Kidney (tissue), 14 donors: ENCODE data around the gene NKX1-1. TPM values are rescaled to one million over a fixed set of nuclear protein-coding genes. Genes with fewer than 3 reads are reported as not detected.

ENCODE experiments used
- DNase-seq, 5 donors: peaks; one replicate each; pipeline ENCODE4 v3.0.0-alpha.2; 2013 to 2020
- FAIRE-seq: peaks from 2 replicates; lab custom pipeline; 2012; peaks lifted over from hg19 to GRCh38; lab: Jason Lieb, UNC
- H3K27ac ChIP-seq, 2 donors: one replicate each; pipeline ENCODE4 v1.7.0; 2013; ENCODE audit warnings: low read depth in 2 of 2, low read length in 2 of 2, inconsistent platforms in 1 of 2
- H3K27me3 ChIP-seq: one replicate; pipeline ENCODE4 v1.7.1; 2013; ENCODE audit warnings: low read length, inconsistent platforms; ENCODE audit not compliant: control insufficient read depth, insufficient read depth
- H3K36me3 ChIP-seq, 3 donors: one replicate each; pipeline versions ENCODE4 v1.7.0 to v1.7.1; 2013; ENCODE audit warnings: low read length in 3 of 3, control low read depth in 1 of 3, inconsistent platforms in 1 of 3; ENCODE audit not compliant: insufficient read depth in 3 of 3, control insufficient read depth in 2 of 3
- H3K4me1 ChIP-seq, 3 donors: one replicate each; pipeline versions ENCODE4 v1.7.0 to v1.7.1; 2013; ENCODE audit warnings: low read length in 3 of 3, inconsistent platforms in 1 of 3, low read depth in 1 of 3; ENCODE audit not compliant: control insufficient read depth in 2 of 3, insufficient read depth in 2 of 3
- H3K4me3 ChIP-seq, 3 donors: one replicate each; pipeline versions ENCODE4 v1.7.0 to v1.8.1; 2013; ENCODE audit warnings: low read length in 3 of 3, control low read depth in 1 of 3, inconsistent platforms in 1 of 3
- H3K9ac ChIP-seq, 3 donors: one replicate each; pipeline versions ENCODE4 v1.7.0 to v1.7.1; 2013; ENCODE audit warnings: low read length in 3 of 3, control low read depth in 1 of 3, inconsistent platforms in 1 of 3
- H3K9me3 ChIP-seq, 3 donors: one replicate each; pipeline versions ENCODE4 v1.7.0 to v1.7.1; 2013; ENCODE audit warnings: low read length in 3 of 3, control low read depth in 1 of 3, inconsistent platforms in 1 of 3; ENCODE audit not compliant: control insufficient read depth in 2 of 3, insufficient read depth in 1 of 3
- CTCF ChIP-seq: IDR thresholded peaks from 3 replicates; pipeline ENCODE4 v1.5.1; 2012; ENCODE audit warnings: mild to moderate bottlenecking, moderate library complexity, borderline replicate concordance; ENCODE audit not compliant: insufficient read depth; ENCODE audit errors: extremely low read depth
- intact Hi-C: fragments of 100-400 bp; cut with DNase I; formaldehyde crosslinking; loops from one replicate; pipeline ENCODE4 v1.11.1; 2022
- polyA plus RNA-seq: library from polyadenylated mRNA; stranded (reverse); fragments of 350-450 nt; fragmentation: Illumina TruSeq; extraction: RNeasy Lipid Tissue Mini Kit (QIAGEN cat#74804); gene quantifications from one replicate; pipeline ENCODE4 v1.2.3, GENCODE V29; 2014; ENCODE audit warnings: low read depth, low replicate concordance; ENCODE audit not compliant: insufficient read depth
- total RNA-seq: library from RNA; stranded (reverse); fragmentation: NEBNext Ultra II Directional; extraction: Animal tissue kit (Norgen Biotek cat#: 25700); gene quantifications from one replicate; pipeline ENCODE4 v1.2.1, GENCODE V29; 2021
- donor health status: control.
- donor health status: control.
- donor health status: control.
- donor health status: control.
- donor health status: control.
- donor health status: DM: yes; HTN: yes; CAD: no.
- donor health status: Normal renal cell carcinoma (clear cell type).

Gene NKX1-1
- total and polyA plus RNA-seq, 2 donors from 2014 or later, result not detected

- Histone ChIP-seq H3K36me3 (peaks cover 0 to 9% (median 1%) of the 10 kb centered on the region in 3 donors), H3K4me1 (no peaks in the 10 kb centered on the region), H3K9me3 (no peaks in the 10 kb centered on the region), H3K9ac (no peak overlapping the region), H3K4me3 (no peak overlapping the region), H3K27me3 (no peaks in the 10 kb centered on the region), H3K27ac (no peak overlapping the region)
- TF ChIP-seq CTCF, result no peak
- FAIRE-seq (no peak), DNase-seq (peak in 2 of 5 donors; percentile 27 to 64)
- intact Hi-C loops, result no loop called here
Observed at GRCh38 chr4:1376841-1377605, 29.2 kb downstream of the NKX1-1 start.

- no peak overlapping the region for H3K4me3 ChIP-seq
- H3K4me1 ChIP-seq, result no peaks in the 10 kb centered on the region
- no peak for TF ChIP-seq CTCF
- H3K27ac ChIP-seq, result no peak overlapping the region
- FAIRE-seq, result no peak
- peaks cover 0 to 9% (median 0%) of the 10 kb centered on the region in 3 donors for H3K36me3 ChIP-seq
- no peaks in the 10 kb centered on the region for H3K9me3 ChIP-seq
- peak in 1 of 5 donors; percentile 35 for DNase-seq
- intact Hi-C loops, result no loop called here
- H3K27me3 ChIP-seq, result no peaks in the 10 kb centered on the region
- no peak overlapping the region for H3K9ac ChIP-seq
Observed at GRCh38 chr4:1376391-1376840, 29.8 kb downstream of the NKX1-1 start.

- Histone ChIP-seq H3K4me1 (no peaks in the 10 kb centered on the region), H3K4me3 (no peak overlapping the region), H3K27me3 (no peaks in the 10 kb centered on the region), H3K27ac (no peak overlapping the region), H3K36me3 (peaks cover 0 to 9% (median 0%) of the 10 kb centered on the region in 3 donors), H3K9me3 (no peaks in the 10 kb centered on the region), H3K9ac (no peak overlapping the region)
- intact Hi-C loops, result no loop called here
- DNase-seq, result peak in 2 of 5 donors; percentile 24 to 51
- no peak for FAIRE-seq
- TF ChIP-seq CTCF, result no peak
Observed at GRCh38 chr4:1375761-1376322, 30.4 kb downstream of the NKX1-1 start.
